ENCODE measurements around the gene REM2.

DNA sequence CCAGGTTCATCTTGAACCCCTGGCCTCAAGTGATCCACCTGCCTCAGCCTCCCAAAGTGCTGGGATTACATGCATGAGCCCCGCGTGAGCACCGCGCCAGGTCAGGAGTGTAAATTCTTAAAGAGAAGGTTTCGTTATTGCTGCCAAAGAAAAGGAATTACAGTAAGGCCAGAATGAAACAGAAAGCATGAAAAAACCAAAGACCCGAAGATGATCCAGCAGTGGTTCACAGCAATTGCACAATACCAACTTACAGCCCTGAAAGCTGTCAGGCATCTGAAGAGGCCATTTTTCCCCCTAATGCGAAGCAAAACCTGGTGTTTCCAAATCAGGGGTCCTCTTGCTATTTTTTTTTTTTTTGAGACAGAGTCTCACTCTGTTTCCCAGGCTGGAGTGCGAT lies 25.6 kb downstream of the REM2 start:
- no peak for TF ChIP-seq POLR2AphosphoS5 (IDR thresholded peaks at IDR 0.05; ENCODE audit: low read depth, low read length)
- TF ChIP-seq, protein P1, sequence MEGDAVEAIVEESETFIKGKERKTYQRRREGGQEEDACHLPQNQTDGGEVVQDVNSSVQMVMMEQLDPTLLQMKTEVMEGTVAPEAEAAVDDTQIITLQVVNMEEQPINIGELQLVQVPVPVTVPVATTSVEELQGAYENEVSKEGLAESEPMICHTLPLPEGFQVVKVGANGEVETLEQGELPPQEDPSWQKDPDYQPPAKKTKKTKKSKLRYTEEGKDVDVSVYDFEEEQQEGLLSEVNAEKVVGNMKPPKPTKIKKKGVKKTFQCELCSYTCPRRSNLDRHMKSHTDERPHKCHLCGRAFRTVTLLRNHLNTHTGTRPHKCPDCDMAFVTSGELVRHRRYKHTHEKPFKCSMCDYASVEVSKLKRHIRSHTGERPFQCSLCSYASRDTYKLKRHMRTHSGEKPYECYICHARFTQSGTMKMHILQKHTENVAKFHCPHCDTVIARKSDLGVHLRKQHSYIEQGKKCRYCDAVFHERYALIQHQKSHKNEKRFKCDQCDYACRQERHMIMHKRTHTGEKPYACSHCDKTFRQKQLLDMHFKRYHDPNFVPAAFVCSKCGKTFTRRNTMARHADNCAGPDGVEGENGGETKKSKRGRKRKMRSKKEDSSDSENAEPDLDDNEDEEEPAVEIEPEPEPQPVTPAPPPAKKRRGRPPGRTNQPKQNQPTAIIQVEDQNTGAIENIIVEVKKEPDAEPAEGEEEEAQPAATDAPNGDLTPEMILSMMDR (IDR thresholded peaks at IDR 0.05), result no peak
- no peak for TF ChIP-seq TAF1 (IDR thresholded peaks at IDR 0.05; ENCODE audit: borderline replicate concordance, low read depth, low read length)
- TF ChIP-seq SMC3 (IDR thresholded peaks at IDR 0.05; ENCODE audit: low read depth, low read length), result no peak
- TF ChIP-seq FOSL2 (IDR thresholded peaks at IDR 0.05; ENCODE audit: borderline replicate concordance, low read depth), result no peak
- no peak for TF ChIP-seq RXRA (IDR thresholded peaks at IDR 0.05; ENCODE audit: borderline replicate concordance, low read depth)
- TF ChIP-seq FOXJ3 (CRISPR knock-in tag; IDR thresholded peaks at IDR 0.05), result no peak
